Esophagus (tissue), 2 donors: ENCODE measurements around the gene MIGA2. TPM values are rescaled to one million over a fixed set of nuclear protein-coding genes. Genes with fewer than 3 reads are reported as not detected.

Experiments used
- H3K27ac ChIP-seq, 2 donors: one replicate each; pipeline ENCODE4 v1.5.1; 2013; ENCODE audit warnings: low read depth in 2 of 2, mild to moderate bottlenecking in 2 of 2, inconsistent platforms in 1 of 2, low read length in 1 of 2, moderate library complexity in 1 of 2
- H3K27me3 ChIP-seq, 2 donors: one replicate each; pipeline ENCODE4 v1.6.1; 2013; ENCODE audit warnings: low read length in 2 of 2, control low read depth in 1 of 2, mild to moderate bottlenecking in 1 of 2; ENCODE audit not compliant: insufficient read depth in 2 of 2, control insufficient read depth in 1 of 2
- H3K36me3 ChIP-seq, 2 donors: one replicate each; pipeline ENCODE4 v1.6.1; 2013; ENCODE audit warnings: low read length in 1 of 2; ENCODE audit not compliant: control insufficient read depth in 2 of 2, insufficient read depth in 2 of 2
- H3K4me1 ChIP-seq, 2 donors: one replicate each; pipeline ENCODE4 v1.6.1; 2013; ENCODE audit warnings: low read length in 1 of 2; ENCODE audit not compliant: control insufficient read depth in 2 of 2, insufficient read depth in 2 of 2
- H3K4me3 ChIP-seq, 2 donors: one replicate each; pipeline ENCODE4 v1.5.1; 2013; ENCODE audit warnings: low read length in 2 of 2, mild to moderate bottlenecking in 2 of 2, low read depth in 1 of 2, moderate library complexity in 1 of 2
- H3K9me3 ChIP-seq, 2 donors: one replicate each; pipeline ENCODE4 v1.6.1; 2013; ENCODE audit warnings: mild to moderate bottlenecking in 2 of 2, low read depth in 1 of 2, low read length in 1 of 2, moderate library complexity in 1 of 2; ENCODE audit not compliant: control insufficient read depth in 2 of 2, insufficient read depth in 1 of 2
- WGBS, 2 donors: extraction: QIAGEN DNeasy Blood & Tissue Kit; methylation state at CpG; one replicate each; pipeline ENCODE4 v1.1.7; 2013; 5-methylcytosine and 5-hydroxymethylcytosine counted together
- polyA plus RNA-seq, 2 donors: library from polyadenylated mRNA; stranded (reverse); fragments of 200-250 nt; gene quantifications; one replicate each; pipeline ENCODE4 v1.2.3, GENCODE V29; 2013
- donor health status: healthy with polysubstance abuse.
- donor health status: Bipolar disorder and iron deficiency.

MIGA2 gene
- polyA plus RNA-seq, 2 donors = 25.5 to 36.2 TPM

GRCh38 chr9:129102095-129102525 lies 65.7 kb downstream of the MIGA2 start:
- H3K36me3 ChIP-seq = peaks cover 0 to 36% of the 10 kb centered on the region in 2 donors
- whole genome bisulfite sequencing, 2 donors = 75 to 85% methylated on average over 13 of the region's 13 CpGs

DNA sequence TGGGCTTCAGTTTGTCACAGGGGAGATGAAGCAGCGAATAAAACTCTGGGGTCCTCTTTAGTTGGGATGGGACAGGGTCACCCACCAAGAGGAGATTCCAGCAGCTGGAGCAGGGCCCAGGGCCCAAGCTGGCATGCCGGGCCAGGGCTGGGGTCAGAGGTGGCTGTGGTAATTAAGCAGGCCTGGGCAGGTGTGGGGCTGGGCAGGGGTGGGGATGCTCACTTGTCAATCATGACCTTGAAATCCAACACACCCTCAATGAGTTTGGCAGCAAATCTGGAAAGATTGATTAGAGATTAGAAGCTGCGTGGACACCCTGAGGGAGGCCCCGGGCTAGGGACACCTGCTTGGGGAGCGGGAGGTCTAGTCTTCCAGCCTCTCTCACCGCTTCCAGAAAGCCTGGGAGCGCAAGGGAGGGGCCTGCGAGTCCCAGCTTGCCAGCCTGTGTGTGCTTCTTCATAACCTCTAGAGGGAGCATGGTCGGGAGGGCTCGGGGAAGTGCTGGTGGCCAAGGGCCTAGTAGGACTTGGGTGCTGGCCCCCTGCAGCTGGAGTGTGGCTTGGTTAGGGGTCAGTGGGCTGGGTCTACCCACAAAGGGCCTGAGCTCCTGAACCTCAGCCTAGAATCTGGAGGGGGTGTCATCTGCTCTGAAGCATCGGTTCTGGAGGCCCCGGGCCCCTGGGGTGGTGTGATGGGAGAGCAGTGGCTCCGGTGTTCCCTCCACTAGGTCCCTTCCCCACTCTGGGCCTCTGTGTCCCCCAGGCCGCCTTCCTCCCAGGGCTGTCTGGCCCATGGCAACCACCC lies 66.6 kb downstream of the MIGA2 start:
- Histone ChIP-seq H3K9me3 (no peaks in the 10 kb centered on the region), H3K4me3 (no peak overlapping the region), H3K27me3 (no peaks in the 10 kb centered on the region), H3K4me1 (peaks cover 0 to 26% of the 10 kb centered on the region in 2 donors), H3K36me3 (peaks cover 0 to 38% of the 10 kb centered on the region in 2 donors), H3K27ac (peak overlapping the region; percentile 26 to 38)
- whole genome bisulfite sequencing, 2 donors = 48 to 53% methylated on average over 14 of the region's 14 CpGs

More at GRCh38 chr9:129102095-129102525, 65.7 kb downstream of the MIGA2 start:
- H3K9me3 ChIP-seq = no peaks in the 10 kb centered on the region
- H3K4me1 ChIP-seq = peaks cover 0 to 18% of the 10 kb centered on the region in 2 donors
- H3K27ac ChIP-seq = no peak overlapping the region
- H3K27me3 ChIP-seq = no peaks in the 10 kb centered on the region
- H3K4me3 ChIP-seq = no peak overlapping the region

DNA sequence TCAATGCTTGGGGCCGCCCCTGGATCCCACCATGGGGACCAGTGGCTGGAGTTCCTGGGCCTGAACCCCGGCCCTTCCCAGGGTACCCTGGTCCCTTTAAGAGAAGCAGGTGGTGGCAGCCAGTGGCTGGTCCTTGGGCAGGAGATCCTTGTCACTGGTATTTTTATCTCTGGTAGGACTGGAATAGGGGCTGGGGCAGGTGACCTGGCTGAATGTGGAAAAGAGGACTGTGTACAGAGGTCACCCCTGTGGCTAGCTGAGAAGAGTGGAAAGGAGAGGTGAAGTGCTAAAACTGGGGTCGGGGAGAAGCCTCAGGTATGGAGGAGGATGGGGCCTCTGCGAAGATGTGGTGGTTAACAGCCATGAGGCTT lies 67.2 kb downstream of the MIGA2 start:
- H3K27ac ChIP-seq = peak overlapping the region; percentile 26 to 38
- no peaks in the 10 kb centered on the region for H3K9me3 ChIP-seq
- peaks cover 0 to 31% of the 10 kb centered on the region in 2 donors for H3K4me1 ChIP-seq
- WGBS, 2 donors = 75 to 93% methylated on average over 4 of the region's 4 CpGs
- H3K36me3 ChIP-seq = peaks cover 0 to 32% of the 10 kb centered on the region in 2 donors
- H3K27me3 ChIP-seq = no peaks in the 10 kb centered on the region
- no peak overlapping the region for H3K4me3 ChIP-seq

DNA sequence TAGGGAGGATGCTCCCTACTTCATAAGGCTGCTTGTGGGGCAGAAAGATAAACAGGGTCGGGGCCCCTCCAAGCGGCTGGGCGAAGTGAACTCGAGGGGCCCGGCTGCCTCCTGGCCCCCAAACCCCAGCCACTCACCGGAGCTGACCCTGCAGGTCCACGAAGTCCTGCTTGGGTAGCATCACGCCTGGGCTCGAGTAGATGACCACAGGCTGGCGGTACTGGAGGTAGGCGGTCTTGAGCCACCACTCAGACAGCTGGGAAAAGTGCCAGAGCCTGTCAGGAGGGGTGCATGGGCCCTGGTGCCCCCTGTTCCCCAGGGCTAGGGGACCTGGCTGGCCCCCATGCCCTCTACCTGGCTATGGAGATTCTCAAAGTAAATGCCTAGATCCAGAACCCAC lies 67.6 kb downstream of the MIGA2 start:
- WGBS, 2 donors = 83 to 88% methylated on average over 11 of the region's 11 CpGs
- no peaks in the 10 kb centered on the region for H3K27me3 ChIP-seq
- H3K4me1 ChIP-seq = peaks cover under 1 to 35% of the 10 kb centered on the region in 2 donors
- no peaks in the 10 kb centered on the region for H3K9me3 ChIP-seq
- H3K4me3 ChIP-seq = no peak overlapping the region
- no peak overlapping the region for H3K27ac ChIP-seq
- peaks cover 0 to 32% of the 10 kb centered on the region in 2 donors for H3K36me3 ChIP-seq

GRCh38 chr9:129105857-129106694 lies 69.7 kb downstream of the MIGA2 start:
- H3K36me3 ChIP-seq = peaks cover 0 to 26% of the 10 kb centered on the region in 2 donors
- H3K4me1 ChIP-seq = peaks cover 2 to 42% of the 10 kb centered on the region in 2 donors

GRCh38 chr9:129107651-129108050 lies 71.2 kb downstream of the MIGA2 start:
- Histone ChIP-seq H3K36me3 (peaks cover 0 to 20% of the 10 kb centered on the region in 2 donors), H3K4me3 (no peak overlapping the region), H3K9me3 (no peaks in the 10 kb centered on the region), H3K4me1 (peaks cover 2 to 44% of the 10 kb centered on the region in 2 donors), H3K27ac (no peak overlapping the region), H3K27me3 (no peaks in the 10 kb centered on the region)
- WGBS, 2 donors = 86 to 92% methylated on average over 13 of the region's 13 CpGs

More at GRCh38 chr9:129105857-129106694, 69.7 kb downstream of the MIGA2 start:
- Histone ChIP-seq H3K9me3 (no peaks in the 10 kb centered on the region), H3K4me3 (no peak overlapping the region), H3K27ac (no peak overlapping the region), H3K27me3 (no peaks in the 10 kb centered on the region)
- 84 to 91% methylated on average over 17 of the region's 17 CpGs for WGBS, 2 donors

DNA sequence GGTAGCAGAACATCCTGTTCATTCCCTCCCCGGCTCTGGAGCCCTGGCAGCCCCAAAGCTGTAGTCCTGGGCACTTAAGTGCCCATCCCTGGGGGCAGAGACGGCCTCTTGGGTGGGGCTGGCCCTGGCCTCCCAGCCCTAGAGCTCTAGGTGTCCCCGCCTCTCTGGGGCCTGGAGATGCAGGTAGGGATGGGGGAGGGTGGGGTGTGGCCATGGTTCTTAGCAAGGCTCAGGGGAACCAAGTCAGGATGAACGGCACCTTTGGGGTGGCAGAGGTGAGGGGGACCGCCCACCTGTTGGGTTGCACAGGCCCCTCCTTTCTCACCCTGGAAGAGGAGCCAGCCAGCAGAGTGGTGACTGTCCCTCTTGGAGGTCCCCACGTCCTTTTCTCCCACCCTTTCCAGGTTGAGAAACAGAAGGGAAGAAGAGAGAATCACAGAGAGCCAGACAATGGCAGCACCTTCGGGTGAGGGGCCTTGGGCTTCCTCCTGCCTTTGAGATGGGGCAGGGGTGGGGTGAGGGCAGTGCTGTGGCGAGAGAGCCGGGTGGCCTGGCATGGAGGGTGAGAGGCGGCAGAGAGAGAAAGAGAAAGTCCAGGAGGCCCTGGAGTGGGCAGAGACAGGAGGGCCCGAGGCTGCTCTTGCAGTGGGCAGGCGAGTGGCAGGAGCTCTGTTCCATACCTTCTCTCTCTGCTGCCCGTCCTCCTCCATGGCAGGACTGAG lies 71.8 kb downstream of the MIGA2 start:
- no peaks in the 10 kb centered on the region for H3K9me3 ChIP-seq
- 62 to 66% methylated on average over 13 of the region's 13 CpGs for WGBS, 2 donors
- no peaks in the 10 kb centered on the region for H3K27me3 ChIP-seq
- no peak overlapping the region for H3K4me3 ChIP-seq
- peak overlapping the region; percentile 22 to 68 for H3K27ac ChIP-seq
- H3K36me3 ChIP-seq = peaks cover 0 to 20% of the 10 kb centered on the region in 2 donors
- H3K4me1 ChIP-seq = peaks cover 2 to 39% of the 10 kb centered on the region in 2 donors

DNA sequence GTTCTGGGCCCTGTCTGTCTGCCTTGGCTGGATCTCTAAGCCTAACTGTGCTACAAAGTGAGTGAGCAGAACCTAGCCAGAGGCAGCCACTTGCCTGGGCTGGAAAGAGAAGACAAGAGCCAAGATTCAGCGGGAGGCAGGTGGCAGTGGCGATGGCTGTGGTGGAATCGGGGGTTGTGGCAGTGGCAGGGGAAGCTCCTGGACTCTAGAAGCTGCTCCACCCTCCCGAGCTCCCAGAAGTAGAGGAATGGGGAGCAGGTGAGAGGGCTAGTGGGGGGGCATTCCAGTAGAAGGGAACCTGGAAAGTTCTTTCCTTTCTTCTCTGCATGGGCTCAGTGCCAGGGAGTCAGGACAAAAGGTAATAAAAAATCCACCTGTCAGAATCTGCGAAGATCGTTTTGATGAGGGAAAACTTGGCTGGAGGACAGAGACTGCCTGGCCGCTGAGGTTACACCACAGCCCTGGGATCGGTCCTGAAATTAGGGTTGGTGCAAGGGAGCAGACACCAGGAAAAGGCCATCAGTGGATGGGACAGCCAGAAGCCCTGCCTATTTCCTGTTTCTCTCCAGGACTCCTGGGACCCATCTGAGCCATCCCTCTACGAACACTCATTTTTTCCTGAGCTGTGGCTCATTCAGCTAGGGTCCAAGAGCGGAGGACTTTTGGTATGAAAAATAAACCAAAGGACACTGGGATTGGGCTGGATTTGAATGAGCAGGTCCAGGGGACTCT lies 72.5 kb downstream of the MIGA2 start:
- peak overlapping the region; percentile 68 to 74 for H3K27ac ChIP-seq
- peak overlapping the region in 1 of 2 donors; percentile 3 for H3K4me3 ChIP-seq
- peaks cover 2 to 32% of the 10 kb centered on the region in 2 donors for H3K4me1 ChIP-seq
- H3K27me3 ChIP-seq = no peaks in the 10 kb centered on the region
- peaks cover 0 to 20% of the 10 kb centered on the region in 2 donors for H3K36me3 ChIP-seq
- WGBS, 2 donors = 49 to 52% methylated on average over 10 of the region's 10 CpGs
- H3K9me3 ChIP-seq = no peaks in the 10 kb centered on the region
